NCI-H226 (cell line): ENCODE data around the gene TGFBR3.

Experiments used
- DNase-seq: peaks from one replicate; pipeline ENCODE4 v3.0.0-alpha.2; 2015

TGFBR3 gene

GRCh38 chr1:91798241-91798648 is 87.7 kb downstream of the TGFBR3 start:
- no peak for DNase-seq

- no peak for DNase-seq
These were observed 88.8 kb downstream of the TGFBR3 start for GRCh38 chr1:91797164-91797563.

GRCh38 chr1:91796390-91796654 is 89.6 kb downstream of the TGFBR3 start:
- no peak for DNase-seq

GRCh38 chr1:91795591-91796389 is 90.2 kb downstream of the TGFBR3 start:
- DNase-seq, result peak; percentile 87

- no peak for DNase-seq
These were observed 92.1 kb downstream of the TGFBR3 start for GRCh38 chr1:91793877-91794276.

- DNase-seq, result no peak
These were observed 92.8 kb downstream of the TGFBR3 start for GRCh38 chr1:91793189-91793588.

- no peak for DNase-seq
These were observed 93.4 kb downstream of the TGFBR3 start for GRCh38 chr1:91792489-91793071.

GRCh38 chr1:91791691-91792488 is 94.1 kb downstream of the TGFBR3 start:
- DNase-seq, result no peak

GRCh38 chr1:91791103-91791502 is 94.8 kb downstream of the TGFBR3 start:
- DNase-seq, result no peak

- DNase-seq, result no peak
These were observed 95.6 kb downstream of the TGFBR3 start for GRCh38 chr1:91790392-91790791.

- DNase-seq, result no peak
These were observed 96.5 kb downstream of the TGFBR3 start for GRCh38 chr1:91789273-91789997.

GRCh38 chr1:91787919-91788318 is 98.0 kb downstream of the TGFBR3 start:
- DNase-seq, result no peak

GRCh38 chr1:91784616-91785015 is 101.3 kb downstream of the TGFBR3 start:
- no peak for DNase-seq

GRCh38 chr1:91784191-91784590 is 101.8 kb downstream of the TGFBR3 start:
- no peak for DNase-seq

GRCh38 chr1:91783423-91784170 is 102.4 kb downstream of the TGFBR3 start:
- DNase-seq, result no peak

- no peak for DNase-seq
These were observed 103.9 kb downstream of the TGFBR3 start for GRCh38 chr1:91781901-91782622.

- peak; percentile 59 for DNase-seq
These were observed 104.6 kb downstream of the TGFBR3 start for GRCh38 chr1:91781371-91781825.

GRCh38 chr1:91779548-91780021 is 106.4 kb downstream of the TGFBR3 start:
- DNase-seq, result no peak

- DNase-seq, result no peak
These were observed 107.0 kb downstream of the TGFBR3 start for GRCh38 chr1:91778964-91779363.

- no peak for DNase-seq
These were observed 108.2 kb downstream of the TGFBR3 start for GRCh38 chr1:91777630-91778300.

- DNase-seq, result no peak
These were observed 108.8 kb downstream of the TGFBR3 start for GRCh38 chr1:91777196-91777595.
